H9 (cell line): ENCODE results near the gene GSG1L. TPM values are rescaled to one million over a fixed set of nuclear protein-coding genes. Genes with fewer than 3 reads are reported as not detected.

Experiments used
- DNase-seq: peaks from one replicate; pipeline ENCODE4 v3.0.0-alpha.2; 2017
- H2AFZ ChIP-seq: one replicate; pipeline ENCODE4 v1.6.1; 2013; ENCODE audit warnings: mild to moderate bottlenecking, low read length, control low read depth, moderate library complexity
- H2AK5ac ChIP-seq: 2 replicates; pipeline ENCODE4 v1.6.1; 2013; ENCODE audit warnings: low read length, control low read depth, mixed read lengths; ENCODE audit not compliant: insufficient read length
- H2BK120ac ChIP-seq: one replicate; pipeline ENCODE4 v1.6.1; 2013; ENCODE audit warnings: low read depth, mild to moderate bottlenecking, low read length, control low read depth, inconsistent platforms; ENCODE audit not compliant: poor library complexity, severe bottlenecking
- H2BK12ac ChIP-seq: 2 replicates; pipeline ENCODE4 v1.6.1; 2013; ENCODE audit warnings: low read length, control low read depth, mixed read lengths, low read depth; ENCODE audit not compliant: insufficient read length
- H2BK15ac ChIP-seq: 2 replicates; pipeline ENCODE4 v1.6.1; 2013; ENCODE audit warnings: low read depth, low read length, control low read depth
- H2BK20ac ChIP-seq: one replicate; pipeline ENCODE4 v1.6.1; 2013; ENCODE audit warnings: low read depth, mild to moderate bottlenecking, low read length, control low read depth, inconsistent platforms; ENCODE audit not compliant: poor library complexity, severe bottlenecking
- H2BK5ac ChIP-seq: 2 replicates; pipeline ENCODE4 v1.6.1; 2013; ENCODE audit warnings: low read length, control low read depth, mixed read lengths; ENCODE audit not compliant: insufficient read length
- H3K14ac ChIP-seq: 2 replicates; pipeline ENCODE4 v1.6.1; 2013; ENCODE audit warnings: low read length, control low read depth; ENCODE audit not compliant: insufficient read depth
- H3K18ac ChIP-seq: 2 replicates; pipeline ENCODE4 v1.6.1; 2013; ENCODE audit warnings: low read depth, mild to moderate bottlenecking, mixed read lengths, low read length, control low read depth; ENCODE audit not compliant: insufficient read length
- H3K23ac ChIP-seq: 2 replicates; pipeline ENCODE4 v1.6.1; 2013; ENCODE audit warnings: low read length, control low read depth, mixed read lengths, low read depth; ENCODE audit not compliant: insufficient read length
- H3K23me2 ChIP-seq: 2 replicates; pipeline ENCODE4 v1.6.1; 2013; ENCODE audit warnings: low read depth, mild to moderate bottlenecking, mixed read lengths, low read length, control low read depth; ENCODE audit not compliant: insufficient read length, poor library complexity, severe bottlenecking
- H3K27ac ChIP-seq: 2 replicates; pipeline ENCODE4 v1.5.1; 2013; ENCODE audit warnings: low read length, control low read depth, mixed read lengths, low read depth; ENCODE audit not compliant: insufficient read length
- H3K27me3 ChIP-seq: 2 replicates; pipeline ENCODE4 v1.6.1; 2013; ENCODE audit warnings: low read length, control low read depth, inconsistent platforms; ENCODE audit not compliant: insufficient read depth
- H3K4ac ChIP-seq: 2 replicates; pipeline ENCODE4 v1.6.1; 2013; ENCODE audit warnings: low read depth, mild to moderate bottlenecking, control low read depth, inconsistent platforms, low read length, moderate library complexity
- H3K4me1 ChIP-seq: 2 replicates; pipeline ENCODE4 v1.6.1; 2013; ENCODE audit warnings: low read length, control low read depth, inconsistent platforms; ENCODE audit not compliant: insufficient read depth
- H3K4me2 ChIP-seq: 2 replicates; pipeline ENCODE4 v1.6.1; 2013; ENCODE audit warnings: low read length, control low read depth, mixed read lengths; ENCODE audit not compliant: insufficient read length, insufficient read depth
- H3K56ac ChIP-seq: 2 replicates; pipeline ENCODE4 v1.6.1; 2013; ENCODE audit warnings: low read depth, mild to moderate bottlenecking, mixed read lengths, low read length, control low read depth; ENCODE audit not compliant: insufficient read length
- H3K79me1 ChIP-seq: 2 replicates; pipeline ENCODE4 v1.6.1; 2013; ENCODE audit warnings: low read depth, mild to moderate bottlenecking, moderate library complexity, low read length, control low read depth, inconsistent platforms; ENCODE audit not compliant: insufficient read depth, poor library complexity, severe bottlenecking
- H3K79me2 ChIP-seq: 2 replicates; pipeline ENCODE4 v1.6.1; 2013; ENCODE audit warnings: low read length, control low read depth, inconsistent platforms; ENCODE audit not compliant: insufficient read depth
- H3K9ac ChIP-seq: 2 replicates; pipeline ENCODE4 v1.6.1; 2013; ENCODE audit warnings: low read length, control low read depth, mixed read lengths; ENCODE audit not compliant: insufficient read length; ENCODE audit errors: extremely low read depth
- H3K9me3 ChIP-seq: one replicate; pipeline ENCODE4 v1.6.1; 2013; ENCODE audit warnings: low read depth, low read length, inconsistent platforms; ENCODE audit not compliant: control insufficient read depth
- H3T11ph ChIP-seq: one replicate; pipeline ENCODE4 v1.6.1; 2013; ENCODE audit warnings: mild to moderate bottlenecking, low read length, control low read depth, inconsistent platforms
- H4K20me1 ChIP-seq: one replicate; pipeline ENCODE4 v1.6.1; 2013; ENCODE audit not compliant: control insufficient read depth, insufficient read length, insufficient read depth
- H4K5ac ChIP-seq: 2 replicates; pipeline ENCODE4 v1.6.1; 2013; ENCODE audit warnings: low read depth, mild to moderate bottlenecking, mixed read lengths, low read length, control low read depth; ENCODE audit not compliant: insufficient read length
- H4K8ac ChIP-seq: replicated peaks from 2 replicates; pipeline ENCODE4 v1.6.1; 2013; ENCODE audit warnings: low read length, control low read depth, mixed read lengths, low read depth; ENCODE audit not compliant: insufficient read length
- H4K91ac ChIP-seq: 2 replicates; pipeline ENCODE4 v1.6.1; 2013; ENCODE audit warnings: low read depth, mild to moderate bottlenecking, moderate library complexity, mixed read lengths, low read length, control low read depth; ENCODE audit not compliant: insufficient read length
- H3K27ac Mint-ChIP-seq, 3 experiments: 2 replicates in 2 of 3; 3 replicates in 1 of 3; pipeline ENCODE4 v1.8.0; 2020 to 2021; ENCODE audit warnings: mixed read lengths in 3 of 3, mild to moderate bottlenecking in 1 of 3, moderate library complexity in 1 of 3
- H3K27me3 Mint-ChIP-seq: 2 replicates; pipeline ENCODE4 v1.8.0; 2021; ENCODE audit warnings: low read depth, mild to moderate bottlenecking, moderate library complexity, mixed read lengths
- H3K36me3 Mint-ChIP-seq, 3 experiments: 2 replicates in 2 of 3; 3 replicates in 1 of 3; pipeline ENCODE4 v1.8.0; 2020 to 2021; ENCODE audit warnings: low read depth in 3 of 3, mixed read lengths in 3 of 3; ENCODE audit not compliant: insufficient read depth in 1 of 3
- H3K4me1 Mint-ChIP-seq, 2 experiments: 2 replicates each; pipeline ENCODE4 v1.8.0; 2020; ENCODE audit warnings: mixed read lengths in 2 of 2
- H3K4me3 Mint-ChIP-seq, 2 experiments: 2 replicates in 1 of 2; 3 replicates in 1 of 2; pipeline ENCODE4 v1.8.0; 2020 to 2021; ENCODE audit warnings: mild to moderate bottlenecking in 2 of 2, mixed read lengths in 2 of 2, moderate library complexity in 1 of 2
- H3K9me3 Mint-ChIP-seq, 2 experiments: 2 replicates in 1 of 2; 3 replicates in 1 of 2; pipeline ENCODE4 v1.8.0; 2020; ENCODE audit warnings: mild to moderate bottlenecking in 2 of 2, mixed read lengths in 2 of 2, moderate library complexity in 1 of 2
- CTCF ChIP-seq: fragments of 200-600 bp; sonication (generic); conservative IDR thresholded peaks from 3 replicates; pipeline ENCODE4 v1.8.0; 2021; ENCODE audit warnings: antibody characterized with exemption, mild to moderate bottlenecking
- WGBS: extraction: QIAGEN DNeasy Blood & Tissue Kit; methylation state at CpG from one replicate; pipeline ENCODE4 v1.1.7; 2013; ENCODE audit warnings: missing lambda C conversion rate, low lambda C conversion rate, mixed read lengths; ENCODE audit not compliant: insufficient read length; ENCODE audit errors: extremely low coverage; 5-methylcytosine and 5-hydroxymethylcytosine counted together
- total RNA-seq: library from RNA; stranded (reverse); gene quantifications from 2 replicates; pipeline ENCODE4 v1.2.1, GENCODE V29; 2021

Gene GSG1L
- total RNA-seq, 1 experiment from 2014 or later, result 0.35 TPM

GRCh38 chr16:28001184-28001583 is 62.3 kb downstream of the GSG1L start:
- no peak for DNase-seq
- no peak overlapping the region for H3K23ac ChIP-seq
- Mint-ChIP-seq H3K4me1 (no peaks in the 10 kb centered on the region), H3K4me3 (no peak overlapping the region), H3K9me3 (no peaks in the 10 kb centered on the region; a peak in 1 of 5 replicates), H3K27ac (no peak overlapping the region), H3K36me3 (no peaks in the 10 kb centered on the region), H3K27me3 (peaks cover 9% of the 10 kb centered on the region)
- H3K4me1 ChIP-seq, result no peaks in the 10 kb centered on the region
- H4K5ac ChIP-seq, result no peak overlapping the region
- no peak overlapping the region for H2AFZ ChIP-seq
- no peaks in the 10 kb centered on the region for H3K79me2 ChIP-seq
- no peaks in the 10 kb centered on the region for H3K27me3 ChIP-seq
- H3K56ac ChIP-seq, result no peak overlapping the region
- H4K91ac ChIP-seq, result no peak overlapping the region
- H2BK120ac ChIP-seq, result no peak overlapping the region
- whole genome bisulfite sequencing, result no CpG with 5 or more reads among the region's 9 CpGs
- no peak overlapping the region for H2BK15ac ChIP-seq
- no peak overlapping the region for H3K4ac ChIP-seq
- H3K79me1 ChIP-seq, result no peaks in the 10 kb centered on the region
- H2AK5ac ChIP-seq, result no peak overlapping the region
- no peak overlapping the region for H2BK12ac ChIP-seq
- H2BK5ac ChIP-seq, result no peak overlapping the region
- H3K27ac ChIP-seq, result no peak overlapping the region
- H4K20me1 ChIP-seq, result no peaks in the 10 kb centered on the region
- H3K4me2 ChIP-seq, result no peak overlapping the region
- H3K9ac ChIP-seq, result no peak overlapping the region
- H3K14ac ChIP-seq, result no peak overlapping the region
- no peaks in the 10 kb centered on the region for H3K9me3 ChIP-seq
- no peak overlapping the region for H3K18ac ChIP-seq
- no peaks in the 10 kb centered on the region for H3K23me2 ChIP-seq
- no peak overlapping the region for H3T11ph ChIP-seq
- H4K8ac ChIP-seq, result no peak overlapping the region
- no peak overlapping the region for H2BK20ac ChIP-seq
- TF ChIP-seq CTCF, result no peak
